K562 (cell line): Measurements from ENCODE around the gene C7orf57. TPM values are rescaled to one million over a fixed set of nuclear protein-coding genes. Genes with fewer than 3 reads are reported as not detected.

ENCODE experiments used
- ATAC-seq: fragments of 200-7000 bp; cut with Tn5 transposase; 3 replicates; pipeline ENCODE4 v1.9.1; 2020; ENCODE audit warnings: moderate library complexity
- BruUV-seq: library from RNA; stranded (reverse); fragments of 400-500 nt; replicated peaks from 2 replicates; lab custom pipeline; 2021; lab: Mats Ljungman, UMichigan
- CTCF ChIA-PET: fragments of 300-600 bp; formaldehyde crosslinking; extraction: SDS; loops from one replicate; lab custom pipeline; 2021; ENCODE audit warnings: low intra/inter-chr PET ratio; lab: Yijun Ruan, JAX
- POLR2A ChIA-PET: fragments of 300-600, 350-650 bp; sonication (Branson Sonifier 250); formaldehyde crosslinking; extraction: SDS; loops from one replicate; lab custom pipeline; 2021; ENCODE audit warnings: antibody characterized with exemption, inconsistent platforms; lab: Yijun Ruan, JAX
- DNase-seq, 4 experiments: peaks; one replicate each; pipeline versions ENCODE4 v3.0.0 to v3.0.0-alpha.2; 2011 to 2018; ENCODE audit warnings: low spot score in 3 of 4, mixed read lengths in 3 of 4; ENCODE audit errors: extremely low read depth in 1 of 4
- FAIRE-seq: peaks from 2 replicates; lab custom pipeline; 2011; peaks lifted over from hg19 to GRCh38; lab: Jason Lieb, UNC
- H2AFZ ChIP-seq: 2 replicates; pipeline ENCODE4 v1.6.0; 2011; ENCODE audit warnings: low read depth, low read length, control low read depth, inconsistent platforms
- H3K27ac ChIP-seq: fragments of 200-600 bp; 3 replicates; pipeline ENCODE4 v1.8.0; 2011; ENCODE audit warnings: low read depth, mild to moderate bottlenecking, control low read depth, inconsistent platforms, low read length, moderate library complexity, mixed read lengths; ENCODE audit errors: extremely low read depth
- H3K27me3 ChIP-seq, 2 experiments: fragments of 300-600 bp in 1 of 2; 2 replicates in 1 of 2; 3 replicates in 1 of 2; pipeline versions ENCODE4 v1.6.0 to v1.8.0; 2011; ENCODE audit warnings: inconsistent platforms in 2 of 2, low read length in 2 of 2, mild to moderate bottlenecking in 1 of 2, mixed read lengths in 1 of 2, moderate library complexity in 1 of 2; ENCODE audit not compliant: control insufficient read depth in 2 of 2, insufficient read depth in 2 of 2
- H3K36me3 ChIP-seq: fragments of 300-600 bp; 3 replicates; pipeline ENCODE4 v1.8.0; 2011; ENCODE audit warnings: mild to moderate bottlenecking, low read length, inconsistent platforms; ENCODE audit not compliant: control insufficient read depth, insufficient read depth
- H3K4me1 ChIP-seq, 2 experiments: fragments of 200-600 bp in 1 of 2; replicated peaks in 1 of 2; 2 replicates in 1 of 2; 3 replicates in 1 of 2; pipeline versions ENCODE4 v1.5.1 to v1.8.0; 2011; ENCODE audit warnings: inconsistent platforms in 2 of 2, low read length in 2 of 2, mild to moderate bottlenecking in 1 of 2, mixed read lengths in 1 of 2, moderate library complexity in 1 of 2; ENCODE audit not compliant: control insufficient read depth in 2 of 2, insufficient read depth in 2 of 2
- H3K4me2 ChIP-seq: 2 replicates; pipeline ENCODE4 v1.6.1; 2011; ENCODE audit warnings: low read length, control low read depth, inconsistent platforms, mixed read lengths; ENCODE audit not compliant: insufficient read depth
- H3K4me3 ChIP-seq: fragments of 200-600 bp; sonication (generic), shearing (Covaris generic); 2 replicates; pipeline ENCODE4 v1.5.1; 2016; ENCODE audit warnings: control low read depth, inconsistent platforms
- H3K79me2 ChIP-seq: fragments of 200-600 bp; 3 replicates; pipeline ENCODE4 v1.8.0; 2011; ENCODE audit warnings: low read length, inconsistent platforms; ENCODE audit not compliant: control insufficient read depth, insufficient read depth
- H3K9ac ChIP-seq, 2 experiments: 2 replicates each; pipeline versions ENCODE4 v1.6.0 to v1.6.1; 2011; ENCODE audit warnings: low read depth in 2 of 2, low read length in 2 of 2, control low read depth in 1 of 2, inconsistent platforms in 1 of 2, mild to moderate bottlenecking in 1 of 2, mixed read lengths in 1 of 2; ENCODE audit not compliant: insufficient read depth in 1 of 2
- H3K9me1 ChIP-seq: one replicate; pipeline ENCODE4 v1.6.0; 2011; ENCODE audit warnings: inconsistent platforms, mild to moderate bottlenecking, low read length, moderate library complexity; ENCODE audit not compliant: control insufficient read depth, insufficient read depth
- H3K9me3 ChIP-seq: replicated peaks from 2 replicates; pipeline ENCODE4 v1.5.1; 2011; ENCODE audit warnings: low read depth, low read length, inconsistent platforms; ENCODE audit not compliant: control insufficient read depth, insufficient read depth
- H4K20me1 ChIP-seq: replicated peaks from 2 replicates; pipeline ENCODE4 v1.6.1; 2011; ENCODE audit warnings: low read length, inconsistent platforms, mixed read lengths; ENCODE audit not compliant: control insufficient read depth, insufficient read depth
- FOXA1 ChIP-seq: fragments of 450-650 bp; IDR thresholded peaks from 2 replicates; pipeline ENCODE4 v1.6.1; 2016; ENCODE audit warnings: mild to moderate bottlenecking, borderline replicate concordance
- HCFC1 ChIP-seq: IDR thresholded peaks from 2 replicates; pipeline ENCODE4 v1.6.1; 2012; ENCODE audit warnings: low read depth, low read length, improper control_type of control experiment
- HMG20A ChIP-seq: fragments of 450-650 bp; formaldehyde crosslinking; conservative IDR thresholded peaks from 2 replicates; pipeline ENCODE4 v1.4.0; 2020; ENCODE audit warnings: mild to moderate bottlenecking, mixed read lengths
- IRF2 ChIP-seq: sonication (generic); formaldehyde crosslinking; IDR thresholded peaks from 2 replicates; pipeline ENCODE4 v1.8.1; 2022; ENCODE audit warnings: mild to moderate bottlenecking, missing genetic modification reagents
- MAFK ChIP-seq: IDR thresholded peaks from 2 replicates; pipeline ENCODE4 v1.6.1; 2011; ENCODE audit warnings: low read length, improper control_type of control experiment
- NCOA1 ChIP-seq: fragments of 450-650 bp; IDR thresholded peaks from 2 replicates; pipeline ENCODE4 v1.6.1; 2016; ENCODE audit warnings: low read depth
- RFX1 ChIP-seq: fragments of 450-650 bp; IDR thresholded peaks from 2 replicates; pipeline ENCODE4 v1.6.1; 2016; ENCODE audit warnings: mild to moderate bottlenecking, moderate library complexity
- ZNF3 ChIP-seq: fragments of 250-450 bp; sonication (Bioruptor Pico); IDR thresholded peaks from 2 replicates; pipeline ENCODE4 v1.5.0; 2021; ENCODE audit warnings: mild to moderate bottlenecking, moderate library complexity
- WGBS: fragments of 100-300 bp; shearing (Covaris generic); methylation state at CpG from one replicate; pipeline ENCODE4 v1.1.6; 2016; ENCODE audit warnings: low coverage, mixed read lengths; ENCODE audit not compliant: insufficient coverage; ENCODE audit errors: missing lambda C conversion rate; 5-methylcytosine and 5-hydroxymethylcytosine counted together
- in situ Hi-C: fragments of 300-500 bp; cut with MboI; formaldehyde crosslinking; loops from 4 replicates; pipeline ENCODE4 v1.15.0; 2018; ENCODE audit warnings: inconsistent platforms, mixed read lengths
- intact Hi-C: fragments of 100-400 bp; cut with micrococcal nuclease; formaldehyde crosslinking; loops from 2 replicates; pipeline ENCODE4 v1.14.2; 2022
- polyA plus RNA-seq, 8 experiments: library from polyadenylated mRNA; depleted of rRNA in 4 of 8; stranded (reverse) in 5 of 8; unstranded in 3 of 8; fragments of >200 nt; fragmentation: Nextera tagmentation in 2 of 8; fragmentation: Illumina TruSeq in 1 of 8; extraction: Ambion mirVana in 2 of 8; extraction: Trizol in 1 of 8; gene quantifications; 2 replicates each; pipeline versions ENCODE4 v1.2.1 to v1.2.3, GENCODE V29; 2011 to 2014; ENCODE audit warnings: inconsistent platforms in 1 of 8, missing spikeins in 1 of 8
- total RNA-seq, 7 experiments: library from RNA; depleted of rRNA in 6 of 7; stranded (reverse); fragments of >200 nt in 6 of 7; fragmentation: Illumina TruSeq in 2 of 7; extraction: Trizol in 2 of 7; gene quantifications; 2 replicates each; pipeline versions ENCODE4 v1.2.1 to v1.2.3, GENCODE V29; 2011 to 2021; ENCODE audit warnings: low replicate concordance in 1 of 7
- TF ChIP-seq, protein P1 (sequence below): sonication (generic); formaldehyde crosslinking; IDR thresholded peaks from 2 replicates; pipeline ENCODE4 v1.8.1; 2022; ENCODE audit warnings: missing genetic modification reagents
- TF ChIP-seq, protein P2 (sequence below): fragments of 150-350 bp; conservative IDR thresholded peaks from 2 replicates; pipeline ENCODE4 v1.6.1; 2014; ENCODE audit warnings: low read length

The C7orf57 gene
- total and polyA plus RNA-seq, 9 of the 15 experiments (the other 6 are each of a cell fraction or from before 2014, with no cell fraction given) = not detected

DNA sequence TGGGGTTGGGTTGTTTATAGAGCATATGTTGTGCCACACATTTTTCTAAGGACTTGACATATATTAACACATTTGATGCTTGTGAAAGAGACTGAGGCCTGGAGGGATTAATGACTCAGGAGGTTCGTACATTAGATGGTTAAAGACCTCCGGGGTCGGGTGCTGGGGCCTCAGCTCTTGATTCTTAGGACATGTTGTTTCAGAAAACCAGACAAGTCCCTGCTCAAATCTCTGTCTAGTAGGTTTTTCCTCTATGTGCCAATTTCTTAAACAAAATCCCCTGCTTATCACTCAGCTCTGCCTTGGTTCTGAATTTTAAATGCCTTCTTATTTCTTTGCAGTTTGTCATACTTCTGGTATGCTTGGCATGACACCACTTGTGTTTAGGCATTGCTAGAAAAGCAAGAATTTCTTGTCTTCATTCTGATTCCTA, 59.5 kb downstream of the C7orf57 start:
- 0 out of 2 replicates have a peak, but pooled peaks cover 2% of the 10 kb centered on the region for H4K20me1 ChIP-seq
- no peak for DNase-seq
- no peaks in the 10 kb centered on the region for H3K36me3 ChIP-seq
- TF ChIP-seq ZNF3 (CRISPR knock-in tag) = no peak
- no peak for TF ChIP-seq MAFK
- TF ChIP-seq HMG20A = no peak
- TF ChIP-seq, all 486 proteins: peak for 0
- ChIA-PET POLR2A (interaction anchor here (1.1 kb wide), 1 partner anchor 10 kb away, joined by 4 read pairs; no protein-coding TSS in a partner anchor), CTCF (no interaction called here)
- Histone ChIP-seq H3K27ac (no peak overlapping the region), H3K9ac (no peak overlapping the region), H3K4me1 (peaks cover 0 to 4% of the 10 kb centered on the region in 2 experiments; a peak in 2 of 5 replicates), H2AFZ (no peak overlapping the region), H3K4me2 (no peak overlapping the region), H3K9me3 (no peaks in the 10 kb centered on the region), H3K9me1 (no peaks in the 10 kb centered on the region), H3K4me3 (no peak overlapping the region), H3K79me2 (no peaks in the 10 kb centered on the region), H3K27me3 (peaks cover 18 to 26% of the 10 kb centered on the region in 2 experiments; a peak in 4 of 5 replicates)
- no TSS peak for BruUV-seq
- WGBS = 3% methylated on average over 3 of the region's 3 CpGs
- no peak for ATAC-seq
- in situ Hi-C loops (no loop called here), intact Hi-C loops (no loop called here)
- FAIRE-seq = no peak

DNA sequence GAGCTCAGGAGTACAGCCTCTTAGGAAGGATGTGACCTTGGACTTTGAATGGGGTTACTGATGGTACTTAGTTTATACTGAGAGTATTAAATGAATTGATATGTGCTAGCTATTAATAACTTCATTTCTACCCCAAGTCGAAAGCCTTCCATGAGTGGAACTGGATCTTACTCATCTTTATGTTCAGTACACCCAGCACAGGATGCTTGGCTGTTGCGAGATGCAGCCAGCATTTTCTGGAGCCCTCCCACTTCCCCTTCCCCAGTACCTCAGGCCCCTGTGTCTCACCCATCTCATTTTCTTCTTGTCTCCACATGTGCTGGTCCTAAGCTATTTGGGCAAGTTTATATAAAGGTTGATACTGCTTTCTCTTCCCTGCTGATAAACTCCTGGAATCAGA, 60.9 kb downstream of the C7orf57 start:
- Histone ChIP-seq H3K27ac (no peak overlapping the region), H3K4me3 (no peak overlapping the region), H2AFZ (no peak overlapping the region), H4K20me1 (0 out of 2 replicates have a peak, but pooled peaks cover 2% of the 10 kb centered on the region), H3K79me2 (no peaks in the 10 kb centered on the region), H3K4me1 (no peaks in the 10 kb centered on the region), H3K9ac (no peak overlapping the region)
- intact Hi-C loops = no loop called here
- ATAC-seq = no peak
- BruUV-seq = no TSS peak
- FAIRE-seq = no peak
- POLR2A ChIA-PET = interaction anchor here (1.1 kb wide), 1 partner anchor 8 kb away, joined by 4 read pairs; no protein-coding TSS in a partner anchor
- in situ Hi-C loops = no loop called here
- TF ChIP-seq NCOA1 = no peak
- no peak for TF ChIP-seq IRF2 (CRISPR knock-in tag)
- no peak for TF ChIP-seq RFX1
- no peak for TF ChIP-seq HCFC1
- TF ChIP-seq, protein P1, sequence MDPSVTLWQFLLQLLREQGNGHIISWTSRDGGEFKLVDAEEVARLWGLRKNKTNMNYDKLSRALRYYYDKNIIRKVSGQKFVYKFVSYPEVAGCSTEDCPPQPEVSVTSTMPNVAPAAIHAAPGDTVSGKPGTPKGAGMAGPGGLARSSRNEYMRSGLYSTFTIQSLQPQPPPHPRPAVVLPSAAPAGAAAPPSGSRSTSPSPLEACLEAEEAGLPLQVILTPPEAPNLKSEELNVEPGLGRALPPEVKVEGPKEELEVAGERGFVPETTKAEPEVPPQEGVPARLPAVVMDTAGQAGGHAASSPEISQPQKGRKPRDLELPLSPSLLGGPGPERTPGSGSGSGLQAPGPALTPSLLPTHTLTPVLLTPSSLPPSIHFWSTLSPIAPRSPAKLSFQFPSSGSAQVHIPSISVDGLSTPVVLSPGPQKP (CRISPR knock-in tag) = no peak
- TF ChIP-seq FOXA1 = no peak
- TF ChIP-seq, protein P2, sequence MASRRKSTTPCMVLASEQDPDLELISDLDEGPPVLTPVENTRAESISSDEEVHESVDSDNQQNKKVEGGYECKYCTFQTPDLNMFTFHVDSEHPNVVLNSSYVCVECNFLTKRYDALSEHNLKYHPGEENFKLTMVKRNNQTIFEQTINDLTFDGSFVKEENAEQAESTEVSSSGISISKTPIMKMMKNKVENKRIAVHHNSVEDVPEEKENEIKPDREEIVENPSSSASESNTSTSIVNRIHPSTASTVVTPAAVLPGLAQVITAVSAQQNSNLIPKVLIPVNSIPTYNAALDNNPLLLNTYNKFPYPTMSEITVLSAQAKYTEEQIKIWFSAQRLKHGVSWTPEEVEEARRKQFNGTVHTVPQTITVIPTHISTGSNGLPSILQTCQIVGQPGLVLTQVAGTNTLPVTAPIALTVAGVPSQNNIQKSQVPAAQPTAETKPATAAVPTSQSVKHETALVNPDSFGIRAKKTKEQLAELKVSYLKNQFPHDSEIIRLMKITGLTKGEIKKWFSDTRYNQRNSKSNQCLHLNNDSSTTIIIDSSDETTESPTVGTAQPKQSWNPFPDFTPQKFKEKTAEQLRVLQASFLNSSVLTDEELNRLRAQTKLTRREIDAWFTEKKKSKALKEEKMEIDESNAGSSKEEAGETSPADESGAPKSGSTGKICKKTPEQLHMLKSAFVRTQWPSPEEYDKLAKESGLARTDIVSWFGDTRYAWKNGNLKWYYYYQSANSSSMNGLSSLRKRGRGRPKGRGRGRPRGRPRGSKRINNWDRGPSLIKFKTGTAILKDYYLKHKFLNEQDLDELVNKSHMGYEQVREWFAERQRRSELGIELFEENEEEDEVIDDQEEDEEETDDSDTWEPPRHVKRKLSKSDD = no peak
- TF ChIP-seq, all 486 proteins: peak for 0
- H3K4me2 ChIP-seq = no peak overlapping the region
- no peaks in the 10 kb centered on the region for H3K36me3 ChIP-seq
- H3K9me1 ChIP-seq = no peaks in the 10 kb centered on the region
- CTCF ChIA-PET = interaction anchor here (0.6 kb wide), 1 partner anchor 32 kb away, joined by 3 read pairs; no protein-coding TSS in a partner anchor
- 0% methylated on average over 2 of the region's 2 CpGs for WGBS
- peaks cover 10 to 18% of the 10 kb centered on the region in 2 experiments; a peak in 3 of 5 replicates for H3K27me3 ChIP-seq
- no peaks in the 10 kb centered on the region for H3K9me3 ChIP-seq
- no peak for DNase-seq
